ENCODE measurements around the gene KCNQ1.

Gene KCNQ1

GRCh38 chr11:2515401-2516275 is 70.8 kb downstream of the KCNQ1 start:
- DNase-seq = peak in 1 of 2 donors; percentile 9

- DNase-seq = no peak
These were observed 71.6 kb downstream of the KCNQ1 start for GRCh38 chr11:2516276-2517015.

- DNase-seq = peak in 1 of 2 donors; percentile 1
These were observed 72.2 kb downstream of the KCNQ1 start for GRCh38 chr11:2517016-2517385.

- peak in 1 of 2 donors; percentile 5 for DNase-seq
These were observed 72.7 kb downstream of the KCNQ1 start for GRCh38 chr11:2517386-2518064.

- DNase-seq = peak in 1 of 2 donors; percentile 9
These were observed 73.5 kb downstream of the KCNQ1 start for GRCh38 chr11:2518111-2518982.

- DNase-seq = peak in 1 of 2 donors; percentile 7
These were observed 74.2 kb downstream of the KCNQ1 start for GRCh38 chr11:2518983-2519340.

- no peak for DNase-seq
These were observed 74.7 kb downstream of the KCNQ1 start for GRCh38 chr11:2519517-2519861.

- DNase-seq = peak in 1 of 2 donors; percentile 10
These were observed 75.3 kb downstream of the KCNQ1 start for GRCh38 chr11:2519862-2520735.

- no peak for DNase-seq
These were observed 75.9 kb downstream of the KCNQ1 start for GRCh38 chr11:2520736-2521035.

DNA sequence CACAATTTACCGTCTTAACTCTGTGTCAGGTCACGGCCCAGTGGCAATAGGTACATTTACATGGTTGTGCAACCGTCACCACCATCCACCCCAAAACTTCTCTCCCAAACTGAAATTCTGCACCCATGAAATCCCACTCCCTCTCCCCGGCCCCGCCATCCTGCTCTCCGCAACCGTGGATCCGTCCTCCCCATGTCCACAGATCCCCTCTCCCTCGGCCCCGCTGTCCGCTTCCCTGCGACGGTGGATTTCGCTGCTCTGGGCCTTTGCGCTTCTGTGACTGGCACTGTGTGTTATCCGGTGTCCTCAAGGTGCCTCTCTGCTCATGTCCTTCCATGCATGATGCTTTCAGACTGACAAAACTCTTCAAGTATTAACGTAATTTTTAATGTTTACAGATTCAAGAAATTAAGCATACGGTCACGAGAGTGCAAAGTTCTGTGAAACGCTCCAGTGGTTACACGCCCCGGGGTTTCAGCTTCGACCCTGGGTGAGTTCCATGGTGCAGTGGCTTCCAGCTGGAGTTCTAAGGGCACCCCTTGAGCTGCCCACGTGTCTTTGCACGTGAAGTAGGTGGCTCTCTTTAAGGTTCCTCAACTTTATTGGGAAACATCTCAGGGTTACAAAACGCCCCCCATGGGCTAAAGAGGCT is 76.4 kb downstream of the KCNQ1 start:
- no peak for DNase-seq

DNA sequence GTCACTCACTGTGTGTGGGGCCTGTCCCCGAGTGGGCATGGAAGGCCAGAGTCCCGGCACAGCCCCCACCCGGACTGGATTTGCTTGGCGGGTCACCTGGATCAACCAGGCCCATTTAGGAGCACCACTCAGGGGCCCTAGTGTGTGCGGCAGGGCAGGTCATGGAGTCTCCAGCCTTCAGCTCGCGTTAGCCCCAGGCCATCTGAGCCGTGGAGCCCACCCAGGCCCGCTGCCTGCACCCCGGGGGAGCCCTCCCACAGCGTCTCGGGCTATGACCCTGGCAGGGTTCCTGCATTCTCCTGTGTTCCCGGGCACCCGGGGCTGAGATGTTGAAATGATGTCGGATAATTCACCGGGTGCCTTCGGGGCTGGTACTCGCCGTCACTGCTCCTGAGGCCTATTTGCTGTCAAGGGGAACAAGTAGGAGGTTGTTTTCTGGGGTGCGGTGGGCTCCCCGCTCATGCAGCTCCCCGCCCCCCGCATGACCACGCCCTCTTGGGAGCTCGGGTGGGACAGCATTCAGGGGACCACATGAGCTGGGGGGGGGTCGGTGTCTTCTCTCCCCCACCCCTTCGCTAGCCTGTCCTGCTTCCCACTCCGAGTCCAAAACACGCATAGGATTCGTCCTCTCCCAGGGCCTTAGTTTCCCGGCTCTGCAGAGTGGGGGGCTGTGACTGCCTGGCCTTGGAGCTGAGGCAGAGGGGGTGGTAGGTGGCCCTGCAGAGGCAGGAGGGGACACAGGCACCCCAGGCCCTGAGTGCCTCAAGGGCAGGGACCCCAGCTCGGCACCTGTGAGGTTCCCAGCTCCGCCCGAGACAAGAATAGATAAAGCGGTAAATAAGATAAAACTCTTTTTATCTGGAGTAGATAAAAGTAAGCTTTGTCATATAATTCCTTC is 77.2 kb downstream of the KCNQ1 start:
- DNase-seq = peak in 1 of 2 donors; percentile 2

GRCh38 chr11:2522631-2523255 is 77.9 kb downstream of the KCNQ1 start:
- peak in 1 of 2 donors; percentile 5 for DNase-seq

- DNase-seq = peak in 1 of 2 donors; percentile 9
These were observed 79.1 kb downstream of the KCNQ1 start for GRCh38 chr11:2523821-2524391.

GRCh38 chr11:2524446-2525165 is 79.8 kb downstream of the KCNQ1 start:
- peak in 1 of 2 donors; percentile 5 for DNase-seq

GRCh38 chr11:2525166-2525861 is 80.5 kb downstream of the KCNQ1 start:
- peak in 1 of 2 donors; percentile 4 for DNase-seq

DNA sequence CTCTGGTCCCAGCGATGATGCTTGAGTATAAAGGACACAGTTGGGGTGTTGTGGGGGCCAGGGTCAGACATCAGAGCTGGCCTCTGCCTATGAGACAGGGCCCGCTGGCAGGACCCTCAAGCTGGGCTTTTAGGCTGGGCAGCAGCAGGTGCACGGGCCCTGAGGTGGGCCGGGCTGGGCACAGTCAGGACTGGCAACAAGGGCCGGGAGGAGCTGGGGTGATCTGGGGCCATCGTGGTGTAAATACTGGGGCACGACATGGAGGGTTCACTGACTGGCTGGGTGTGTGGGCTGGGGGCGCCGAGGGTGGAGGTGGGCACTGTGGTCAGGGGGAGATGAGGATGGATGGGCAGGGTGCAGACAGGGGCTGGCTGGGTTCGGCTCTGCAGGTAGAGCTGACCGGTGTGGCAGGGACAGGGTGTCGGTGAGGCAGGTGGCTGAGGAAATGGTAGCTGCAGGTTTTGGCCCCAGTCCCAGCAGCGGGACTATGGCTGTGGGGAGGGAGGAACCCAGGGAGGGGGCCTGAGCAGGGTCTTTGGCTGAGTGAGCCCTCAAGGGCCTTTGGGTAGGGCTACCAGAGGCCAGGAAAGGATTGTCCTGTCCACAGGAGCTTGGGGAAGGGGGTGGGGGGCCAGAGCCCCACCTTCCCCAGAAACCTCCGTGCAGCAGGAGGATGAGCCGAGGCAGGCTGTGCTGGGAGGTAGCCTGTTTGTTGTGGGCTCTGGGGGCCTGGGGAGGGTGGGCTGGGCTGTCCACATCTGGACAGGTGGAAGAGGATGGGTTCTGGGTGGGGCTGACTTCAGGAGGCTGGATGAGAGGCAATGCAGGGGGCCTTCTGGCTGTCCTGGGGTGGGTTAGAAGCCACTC is 81.4 kb downstream of the KCNQ1 start:
- DNase-seq = peak in 1 of 2 donors; percentile 10

Measured in CD4-positive, alpha-beta T cell treated with Interleukin-4 for 1 hour (primary cell).